GM12878 (cell line): ENCODE results near the gene WDR93. TPM values are rescaled to one million over a fixed set of nuclear protein-coding genes. Genes with fewer than 3 reads are reported as not detected.

Source experiments
- ATAC-seq: fragments of 200-7000 bp; cut with Tn5 transposase; 3 replicates; pipeline ENCODE4 v1.9.1; 2020; ENCODE audit warnings: mild to moderate bottlenecking, moderate library complexity
- BruUV-seq: library from RNA; stranded (reverse); fragments of 400-500 nt; replicated peaks from 2 replicates; lab custom pipeline; 2021; lab: Mats Ljungman, UMichigan
- CTCF ChIA-PET: fragments of 300-600 bp; sonication (Branson Sonifier 250); formaldehyde crosslinking; extraction: SDS; loops from one replicate; lab custom pipeline; 2021; ENCODE audit warnings: inconsistent platforms; lab: Yijun Ruan, JAX
- POLR2A ChIA-PET: fragments of 350-600 bp; formaldehyde crosslinking; extraction: SDS; loops from one replicate; lab custom pipeline; 2021; ENCODE audit warnings: inconsistent platforms; lab: Charles Lee
- RAD21 ChIA-PET: fragments of 300-600 bp; sonication (Branson Sonifier 250); formaldehyde crosslinking; loops from one replicate; lab custom pipeline; 2023; ENCODE audit warnings: antibody characterized with exemption; ENCODE audit not compliant: unreplicated experiment; lab: Charles Lee
- SMC1A ChIA-PET: fragments of 300-600 bp; sonication (Branson Sonifier 250); formaldehyde crosslinking; loops from one replicate; lab custom pipeline; 2023; ENCODE audit not compliant: unreplicated experiment, uncharacterized antibody; lab: Charles Lee
- DNase-seq: peaks from one replicate; pipeline ENCODE4 v3.0.0-alpha.2; 2011; ENCODE audit warnings: low read depth, low spot score
- FAIRE-seq: peaks from 3 replicates; lab custom pipeline; 2011; peaks lifted over from hg19 to GRCh38; lab: Jason Lieb, UNC
- H2AFZ ChIP-seq: 2 replicates; pipeline ENCODE4 v1.6.0; 2011; ENCODE audit warnings: low read depth, low read length, control low read depth; ENCODE audit not compliant: control insufficient read depth
- H3K27ac ChIP-seq: 2 replicates; pipeline ENCODE4 v1.5.1; 2011; ENCODE audit warnings: control low read depth; ENCODE audit not compliant: control insufficient read depth, insufficient read depth
- H3K27me3 ChIP-seq, 2 experiments: replicated peaks in 1 of 2; 2 replicates each; pipeline versions ENCODE4 v1.6.0 to v1.6.1; 2011; ENCODE audit warnings: low read length in 1 of 2; ENCODE audit not compliant: control insufficient read depth in 2 of 2, insufficient read depth in 2 of 2
- H3K36me3 ChIP-seq, 2 experiments: 2 replicates each; pipeline ENCODE4 v1.5.1; 2011; ENCODE audit warnings: low read length in 1 of 2; ENCODE audit not compliant: control insufficient read depth in 2 of 2, insufficient read depth in 2 of 2
- H3K4me1 ChIP-seq: 2 replicates; pipeline ENCODE4 v1.6.1; 2011; ENCODE audit warnings: mild to moderate bottlenecking, low read length, moderate library complexity, mixed read lengths; ENCODE audit not compliant: control insufficient read depth, insufficient read depth
- H3K4me2 ChIP-seq: 2 replicates; pipeline ENCODE4 v1.6.0; 2011; ENCODE audit warnings: control low read depth; ENCODE audit not compliant: control insufficient read depth, insufficient read depth
- H3K4me3 ChIP-seq: fragments of 200-600 bp; sonication (generic); 2 replicates; pipeline ENCODE4 v1.5.1; 2016
- H3K79me2 ChIP-seq: 2 replicates; pipeline ENCODE4 v1.6.0; 2011; ENCODE audit warnings: low read length; ENCODE audit not compliant: control insufficient read depth, insufficient read depth
- H3K9ac ChIP-seq: 2 replicates; pipeline ENCODE4 v1.8.0; 2011; ENCODE audit warnings: low read length, control low read depth, mixed read lengths; ENCODE audit not compliant: control insufficient read depth, insufficient read depth
- H3K9me3 ChIP-seq: replicated peaks from 3 replicates; pipeline ENCODE4 v1.5.1; 2011; ENCODE audit warnings: mild to moderate bottlenecking, low read length; ENCODE audit not compliant: control insufficient read depth, insufficient read depth
- H4K20me1 ChIP-seq: 2 replicates; pipeline ENCODE4 v1.6.0; 2011; ENCODE audit not compliant: control insufficient read depth, insufficient read depth
- BACH1 ChIP-seq: fragments of 450-650 bp; IDR thresholded peaks from 2 replicates; pipeline ENCODE4 v1.6.1; 2017; ENCODE audit warnings: mild to moderate bottlenecking, borderline replicate concordance
- BCL3 ChIP-seq: IDR thresholded peaks from 2 replicates; pipeline ENCODE4 v1.6.1; 2011; ENCODE audit warnings: borderline replicate concordance, low read depth, mild to moderate bottlenecking, moderate library complexity, low read length; ENCODE audit not compliant: insufficient read depth, poor library complexity, severe bottlenecking
- CREB1 ChIP-seq: IDR thresholded peaks from 2 replicates; pipeline ENCODE4 v1.6.1; 2012; ENCODE audit warnings: low read depth, mild to moderate bottlenecking, inconsistent platforms
- EGR1 ChIP-seq, 2 experiments: IDR thresholded peaks; 1 replicate in 1 of 2; 2 replicates in 1 of 2; pipeline ENCODE4 v1.6.1; 2011 to 2012; ENCODE audit warnings: low read depth in 2 of 2, low read length in 2 of 2, borderline replicate concordance in 1 of 2, mild to moderate bottlenecking in 1 of 2, moderate library complexity in 1 of 2
- ETV6 ChIP-seq, 2 experiments: fragments of 450-650 bp in 1 of 2; IDR thresholded peaks in 1 of 2; conservative IDR thresholded peaks in 1 of 2; 2 replicates each; pipeline ENCODE4 v1.6.1; 2014; ENCODE audit warnings: antibody characterized with exemption in 1 of 2, borderline replicate concordance in 1 of 2, low read depth in 1 of 2, mild to moderate bottlenecking in 1 of 2, moderate library complexity in 1 of 2
- MTA3 ChIP-seq: IDR thresholded peaks from 2 replicates; pipeline ENCODE4 v1.6.1; 2012; ENCODE audit warnings: low read length, inconsistent platforms, borderline replicate concordance
- NKRF ChIP-seq: fragments of 450-650 bp; conservative IDR thresholded peaks from 2 replicates; pipeline ENCODE4 v1.6.1; 2017; ENCODE audit warnings: mild to moderate bottlenecking, moderate library complexity
- POU2F2 ChIP-seq: IDR thresholded peaks from 3 replicates; pipeline ENCODE4 v1.6.1; 2011; ENCODE audit warnings: low read depth, mild to moderate bottlenecking, low read length, borderline replicate concordance
- RFX5 ChIP-seq: IDR thresholded peaks from 2 replicates; pipeline ENCODE4 v1.6.1; 2011; ENCODE audit warnings: low read depth, low read length, improper control_type of control experiment
- SIX5 ChIP-seq: IDR thresholded peaks from 2 replicates; pipeline ENCODE4 v1.6.1; 2011; ENCODE audit warnings: mild to moderate bottlenecking, low read depth, low read length, moderate library complexity; ENCODE audit not compliant: severe bottlenecking
- SP1 ChIP-seq: IDR thresholded peaks from one replicate; pipeline ENCODE4 v1.6.1; 2011; ENCODE audit warnings: low read depth, low read length
- YBX1 ChIP-seq: fragments of 450-650 bp; IDR thresholded peaks from 2 replicates; pipeline ENCODE4 v1.6.1; 2016; ENCODE audit warnings: antibody characterized with exemption
- ZNF622 ChIP-seq: fragments of 450-650 bp; IDR thresholded peaks from 2 replicates; pipeline ENCODE4 v1.6.1; 2017; ENCODE audit warnings: mild to moderate bottlenecking, inconsistent platforms
- WGBS: methylation state at CpG from one replicate; pipeline ENCODE4 v1.1.6; 2016; ENCODE audit warnings: low lambda C conversion rate; ENCODE audit not compliant: insufficient replicate concordance, insufficient coverage; ENCODE audit errors: missing lambda C conversion rate; 5-methylcytosine and 5-hydroxymethylcytosine counted together
- in situ Hi-C: fragments of 300-500 bp; cut with MboI; formaldehyde crosslinking; loops from 9 replicates; pipeline ENCODE4 v1.14.3; 2018; ENCODE audit warnings: mixed read lengths
- intact Hi-C: fragments of 100-400 bp; cut with micrococcal nuclease; formaldehyde crosslinking; loops from one replicate; pipeline ENCODE4 v1.14.2; 2022; ENCODE audit not compliant: unreplicated experiment
- polyA plus RNA-seq, 11 experiments: library from polyadenylated mRNA; depleted of rRNA in 4 of 11; unstranded in 6 of 11; stranded (reverse) in 5 of 11; fragments of >200 nt; fragmentation: Nextera tagmentation in 4 of 11; fragmentation: Illumina TruSeq in 1 of 11; extraction: Ambion mirVana in 4 of 11; extraction: Trizol in 1 of 11; gene quantifications; 1 replicate in 1 of 11; 2 replicates in 10 of 11; pipeline versions ENCODE4 v1.2.1 to v1.2.3, GENCODE V29; 2011 to 2016; ENCODE audit warnings: inconsistent platforms in 2 of 11, missing spikeins in 2 of 11, low read depth in 1 of 11
- total RNA-seq, 4 experiments: library from RNA; depleted of rRNA in 3 of 4; stranded (reverse); fragments of >200 nt in 3 of 4; fragmentation: Illumina TruSeq in 1 of 4; extraction: Trizol in 1 of 4; gene quantifications; 2 replicates each; pipeline versions ENCODE4 v1.2.1 to v1.2.3, GENCODE V29; 2013 to 2021
- TF ChIP-seq, protein P1 (sequence below): fragments of 450-650 bp; IDR thresholded peaks from 2 replicates; pipeline ENCODE4 v1.6.1; 2016; ENCODE audit warnings: mild to moderate bottlenecking

WDR93 gene
- total and polyA plus RNA-seq, 10 of the 15 experiments (the other 5 are each of a cell fraction or from before 2014, with no cell fraction given): not detected

DNA sequence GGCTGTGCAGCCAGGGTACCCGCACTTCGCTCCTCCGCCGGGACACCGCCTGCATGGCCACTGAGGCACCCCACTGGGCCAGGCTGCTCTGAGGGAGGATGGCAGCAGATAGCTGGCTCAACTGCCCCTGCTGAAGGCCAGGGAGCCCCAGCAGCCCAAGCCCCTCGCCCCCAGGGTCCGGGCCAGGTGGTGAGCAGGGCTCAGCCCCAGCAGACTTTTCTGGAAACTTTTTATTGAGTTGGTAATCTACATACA lies 23.0 kb upstream of the WDR93 start:
- no peak overlapping the region for H3K27ac ChIP-seq
- ChIA-PET CTCF (no interaction called here), POLR2A (no interaction called here), RAD21 (no interaction called here), SMC1A (no interaction called here)
- no peak overlapping the region for H3K9ac ChIP-seq
- DNase-seq (no peak), FAIRE-seq (no peak), ATAC-seq (no peak)
- no peaks in the 10 kb centered on the region for H3K4me1 ChIP-seq
- intact Hi-C loops: no loop called here
- no peak overlapping the region for H3K4me2 ChIP-seq
- no peaks in the 10 kb centered on the region for H3K9me3 ChIP-seq
- no TSS peak for BruUV-seq
- in situ Hi-C loops: no loop called here
- WGBS: 92% methylated on average over 7 of the region's 7 CpGs
- peaks cover 0 to 2% of the 10 kb centered on the region in 2 experiments; a peak in 1 of 4 replicates for H3K27me3 ChIP-seq
- no peaks in the 10 kb centered on the region for H3K79me2 ChIP-seq
- no peaks in the 10 kb centered on the region for H3K36me3 ChIP-seq
- H2AFZ ChIP-seq: no peak overlapping the region
- TF ChIP-seq BCL3: no peak
- H4K20me1 ChIP-seq: no peaks in the 10 kb centered on the region
- no peak overlapping the region for H3K4me3 ChIP-seq

DNA sequence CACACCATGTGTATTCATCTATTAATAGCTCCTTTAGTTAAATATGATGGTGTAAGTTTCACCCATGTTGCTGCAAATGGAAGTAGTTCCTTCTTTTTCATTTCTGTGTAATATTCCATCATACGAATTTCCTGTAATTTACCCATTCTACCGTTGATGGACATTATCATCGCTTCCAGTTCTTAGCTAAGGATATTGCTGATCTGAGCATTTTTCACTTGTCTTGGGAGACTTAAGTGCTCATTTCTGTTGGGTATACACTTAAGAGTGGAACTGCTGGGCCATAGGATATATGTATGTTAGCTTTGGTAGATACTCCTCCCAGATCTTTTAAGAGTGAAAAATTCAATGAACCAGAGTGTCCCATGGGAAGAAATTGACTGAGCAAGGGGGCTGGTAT lies 22.4 kb upstream of the WDR93 start:
- DNase-seq (no peak), FAIRE-seq (no peak), ATAC-seq (no peak)
- BruUV-seq: no TSS peak
- Histone ChIP-seq H4K20me1 (no peaks in the 10 kb centered on the region), H2AFZ (no peak overlapping the region), H3K27ac (no peak overlapping the region), H3K27me3 (peaks cover 0 to 2% of the 10 kb centered on the region in 2 experiments; a peak in 1 of 4 replicates), H3K79me2 (no peaks in the 10 kb centered on the region), H3K9me3 (no peaks in the 10 kb centered on the region), H3K4me2 (no peak overlapping the region), H3K4me3 (no peak overlapping the region), H3K9ac (no peak overlapping the region), H3K36me3 (no peaks in the 10 kb centered on the region), H3K4me1 (no peaks in the 10 kb centered on the region)
- ChIA-PET RAD21 (no interaction called here), CTCF (no interaction called here), POLR2A (no interaction called here), SMC1A (no interaction called here)
- intact Hi-C loops: no loop called here
- 84% methylated on average over 3 of the region's 3 CpGs for WGBS
- in situ Hi-C loops: no loop called here
- TF ChIP-seq YBX1 (no peak), ZNF622 (no peak), MTA3 (no peak), ETV6 (conservative IDR thresholded peaks at IDR 0.05 in 1 of 2, IDR thresholded peaks at IDR 0.05 in 1 of 2; ENCODE audit: borderline replicate concordance in 1 of 2, low read depth in 1 of 2) (no peak), SP1 (no peak), EGR1 (IDR thresholded peaks at IDR 0.05; ENCODE audit: borderline replicate concordance in 1 of 2, low read depth in 2 of 2, low read length in 2 of 2) (no peak), SIX5 (no peak), BACH1 (no peak), NKRF (no peak), CREB1 (no peak), RFX5 (no peak), POU2F2 (no peak)
- TF ChIP-seq, protein P1, sequence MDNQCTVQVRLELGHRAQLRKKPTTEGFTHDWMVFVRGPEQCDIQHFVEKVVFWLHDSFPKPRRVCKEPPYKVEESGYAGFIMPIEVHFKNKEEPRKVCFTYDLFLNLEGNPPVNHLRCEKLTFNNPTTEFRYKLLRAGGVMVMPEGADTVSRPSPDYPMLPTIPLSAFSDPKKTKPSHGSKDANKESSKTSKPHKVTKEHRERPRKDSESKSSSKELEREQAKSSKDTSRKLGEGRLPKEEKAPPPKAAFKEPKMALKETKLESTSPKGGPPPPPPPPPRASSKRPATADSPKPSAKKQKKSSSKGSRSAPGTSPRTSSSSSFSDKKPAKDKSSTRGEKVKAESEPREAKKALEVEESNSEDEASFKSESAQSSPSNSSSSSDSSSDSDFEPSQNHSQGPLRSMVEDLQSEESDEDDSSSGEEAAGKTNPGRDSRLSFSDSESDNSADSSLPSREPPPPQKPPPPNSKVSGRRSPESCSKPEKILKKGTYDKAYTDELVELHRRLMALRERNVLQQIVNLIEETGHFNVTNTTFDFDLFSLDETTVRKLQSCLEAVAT: no peak
